Activated T-helper 2 cell treated with anti-CD3 and anti-CD28 coated beads, Interferon-gamma antibody, Interleukin-2, Interleukin-4, amounts not matched to agents 10 μg/mL and 5 μg/mL and 100 μg/mL, durations not matched to agents 14 hours and 24 hours and 36 hours (primary cell): ENCODE data around the gene WDR19. TPM values are rescaled to one million over a fixed set of nuclear protein-coding genes. Genes with fewer than 3 reads are reported as not detected.

Experiments
- DNase-seq: peaks from one replicate; pipeline ENCODE4 v3.0.0; 2021; ENCODE audit warnings: low spot score
- H3K27ac Mint-ChIP-seq: one replicate; pipeline ENCODE4 v1.8.0; 2021; ENCODE audit warnings: mixed read lengths
- H3K27me3 Mint-ChIP-seq: one replicate; pipeline ENCODE4 v1.8.0; 2021; ENCODE audit warnings: low read depth, mixed read lengths
- H3K36me3 Mint-ChIP-seq: one replicate; pipeline ENCODE4 v1.8.0; 2021; ENCODE audit warnings: low read depth, mixed read lengths
- H3K4me1 Mint-ChIP-seq: one replicate; pipeline ENCODE4 v1.8.0; 2021; ENCODE audit warnings: low read depth, mixed read lengths
- H3K4me3 Mint-ChIP-seq: one replicate; pipeline ENCODE4 v1.8.0; 2021; ENCODE audit warnings: low read depth, mild to moderate bottlenecking, moderate library complexity, mixed read lengths
- H3K9me3 Mint-ChIP-seq: one replicate; pipeline ENCODE4 v1.8.0; 2021; ENCODE audit warnings: mixed read lengths
- intact Hi-C: fragments of 100-400 bp; cut with micrococcal nuclease; formaldehyde crosslinking; loops from one replicate; pipeline ENCODE4 v1.15.1; 2023
- total RNA-seq: library from RNA; stranded (reverse); gene quantifications from 2 replicates; pipeline ENCODE4 v1.2.3, GENCODE V29; 2022

WDR19 gene
- total RNA-seq, 1 donor from 2014 or later: 8.9 TPM

GRCh38 chr4:39319676-39320075 is 137.3 kb downstream of the WDR19 start:
- intact Hi-C loops: no loop called here
- H3K9me3 Mint-ChIP-seq: no peaks in the 10 kb centered on the region
- H3K4me1 Mint-ChIP-seq: peaks cover 2% of the 10 kb centered on the region
- peaks cover 52% of the 10 kb centered on the region for H3K36me3 Mint-ChIP-seq
- H3K27ac Mint-ChIP-seq: no peak overlapping the region
- H3K4me3 Mint-ChIP-seq: no peak overlapping the region
- H3K27me3 Mint-ChIP-seq: no peaks in the 10 kb centered on the region
- DNase-seq: no peak

GRCh38 chr4:39320381-39321115 is 138.2 kb downstream of the WDR19 start:
- H3K9me3 Mint-ChIP-seq: no peaks in the 10 kb centered on the region
- no peak overlapping the region for H3K27ac Mint-ChIP-seq
- H3K27me3 Mint-ChIP-seq: no peaks in the 10 kb centered on the region
- peaks cover 2% of the 10 kb centered on the region for H3K4me1 Mint-ChIP-seq
- intact Hi-C loops: no loop called here
- no peak overlapping the region for H3K4me3 Mint-ChIP-seq
- H3K36me3 Mint-ChIP-seq: peaks cover 61% of the 10 kb centered on the region
- DNase-seq: no peak

GRCh38 chr4:39323821-39324220 is 141.5 kb downstream of the WDR19 start:
- H3K9me3 Mint-ChIP-seq: no peaks in the 10 kb centered on the region
- intact Hi-C loops: no loop called here
- no peak overlapping the region for H3K27ac Mint-ChIP-seq
- peaks cover 74% of the 10 kb centered on the region for H3K36me3 Mint-ChIP-seq
- H3K4me3 Mint-ChIP-seq: no peak overlapping the region
- DNase-seq: no peak
- peaks cover 2% of the 10 kb centered on the region for H3K4me1 Mint-ChIP-seq
- H3K27me3 Mint-ChIP-seq: no peaks in the 10 kb centered on the region

GRCh38 chr4:39324446-39324845 is 142.1 kb downstream of the WDR19 start:
- Mint-ChIP-seq H3K4me1 (peaks cover 2% of the 10 kb centered on the region), H3K27me3 (no peaks in the 10 kb centered on the region), H3K4me3 (no peak overlapping the region), H3K27ac (no peak overlapping the region), H3K9me3 (no peaks in the 10 kb centered on the region), H3K36me3 (peaks cover 76% of the 10 kb centered on the region)
- no peak for DNase-seq
- intact Hi-C loops: no loop called here

GRCh38 chr4:39324897-39325613 is 142.7 kb downstream of the WDR19 start:
- Mint-ChIP-seq H3K9me3 (no peaks in the 10 kb centered on the region), H3K27ac (no peak overlapping the region), H3K4me3 (no peak overlapping the region), H3K4me1 (no peaks in the 10 kb centered on the region), H3K36me3 (peaks cover 72% of the 10 kb centered on the region), H3K27me3 (no peaks in the 10 kb centered on the region)
- DNase-seq: no peak
- intact Hi-C loops: no loop called here

- Mint-ChIP-seq H3K36me3 (peaks cover 64% of the 10 kb centered on the region), H3K27ac (no peak overlapping the region), H3K27me3 (no peaks in the 10 kb centered on the region), H3K4me1 (peaks cover 3% of the 10 kb centered on the region), H3K9me3 (no peaks in the 10 kb centered on the region), H3K4me3 (no peak overlapping the region)
- intact Hi-C loops: no loop called here
- no peak for DNase-seq
These were observed 144.2 kb downstream of the WDR19 start for GRCh38 chr4:39326468-39326977.

GRCh38 chr4:39330353-39330752 is 148.0 kb downstream of the WDR19 start:
- no peaks in the 10 kb centered on the region for H3K9me3 Mint-ChIP-seq
- H3K36me3 Mint-ChIP-seq: peaks cover 35% of the 10 kb centered on the region
- intact Hi-C loops: no loop called here
- no peak overlapping the region for H3K27ac Mint-ChIP-seq
- H3K4me3 Mint-ChIP-seq: no peak overlapping the region
- H3K27me3 Mint-ChIP-seq: no peaks in the 10 kb centered on the region
- no peak for DNase-seq
- peaks cover 5% of the 10 kb centered on the region for H3K4me1 Mint-ChIP-seq

- intact Hi-C loops: no loop called here
- no peak for DNase-seq
- H3K9me3 Mint-ChIP-seq: no peaks in the 10 kb centered on the region
- H3K4me1 Mint-ChIP-seq: peaks cover 9% of the 10 kb centered on the region
- no peak overlapping the region for H3K4me3 Mint-ChIP-seq
- H3K27me3 Mint-ChIP-seq: no peaks in the 10 kb centered on the region
- no peak overlapping the region for H3K27ac Mint-ChIP-seq
- H3K36me3 Mint-ChIP-seq: peaks cover 30% of the 10 kb centered on the region
These were observed 148.9 kb downstream of the WDR19 start for GRCh38 chr4:39331191-39331590.

Other genes with a start within 250 kb of the WDR19 start
- 17.6 and 17.8 TPM in 2 replicates for gene TMEM156, start 150.1 kb upstream of the WDR19 start, total RNA-seq
- gene KLHL5, start 120.3 kb upstream of the WDR19 start, total RNA-seq: 30.1 and 32.2 TPM in 2 replicates
- gene RFC1, start 183.8 kb downstream of the WDR19 start, total RNA-seq: 56.6 and 64.7 TPM in 2 replicates
- not detected in 2 replicates for gene KLB, start 224.4 kb downstream of the WDR19 start, total RNA-seq